OCI-LY1 (cell line): ENCODE data around the gene CDH26.
A peak's percentile ranks its signal among the peaks of the same experiment; 100 is the strongest.

Source experiments
- H2AFZ ChIP-seq: fragments of 200-600 bp; sonication (generic), shearing (Covaris generic); 2 replicates; pipeline ENCODE4 v1.6.0; 2014; ENCODE audit warnings: antibody characterized with exemption, mild to moderate bottlenecking, low read length
- H3F3A ChIP-seq: fragments of 200-600 bp; sonication (generic), shearing (Covaris generic); 2 replicates; pipeline ENCODE4 v1.6.0; 2014; ENCODE audit warnings: mild to moderate bottlenecking, antibody characterized with exemption, low read length, moderate library complexity; ENCODE audit not compliant: insufficient read depth
- H3K27ac ChIP-seq: fragments of 200-600 bp; sonication (generic); 2 replicates; pipeline ENCODE4 v1.5.1; 2014; ENCODE audit warnings: low read length, mixed run types, mild to moderate bottlenecking, low read depth; ENCODE audit not compliant: poor library complexity, severe bottlenecking
- H3K27me3 ChIP-seq: fragments of 200-600 bp; sonication (generic); 2 replicates; pipeline ENCODE4 v1.6.0; 2014; ENCODE audit warnings: antibody characterized with exemption, mild to moderate bottlenecking, low read length, moderate library complexity; ENCODE audit not compliant: insufficient read depth
- H3K36me3 ChIP-seq: fragments of 200-600 bp; sonication (generic); 2 replicates; pipeline ENCODE4 v1.6.1; 2014; ENCODE audit warnings: mild to moderate bottlenecking, antibody characterized with exemption, low read length, moderate library complexity, mixed read lengths; ENCODE audit not compliant: insufficient read depth
- H3K4me1 ChIP-seq: fragments of 200-600 bp; sonication (generic); 2 replicates; pipeline ENCODE4 v1.5.1; 2014; ENCODE audit warnings: mild to moderate bottlenecking, low read length, moderate library complexity; ENCODE audit not compliant: insufficient read depth, severe bottlenecking
- H3K4me2 ChIP-seq: fragments of 200-600 bp; sonication (generic), shearing (Covaris generic); 2 replicates; pipeline ENCODE4 v1.6.1; 2014; ENCODE audit warnings: low read length
- H3K4me3 ChIP-seq: fragments of 200-600 bp; sonication (generic); 2 replicates; pipeline ENCODE4 v1.5.1; 2014; ENCODE audit warnings: low read length, low read depth, mild to moderate bottlenecking, mixed read lengths; ENCODE audit not compliant: poor library complexity, severe bottlenecking
- H3K79me2 ChIP-seq: fragments of 200-600 bp; shearing (Covaris generic); 2 replicates; pipeline ENCODE4 v1.6.1; 2016; ENCODE audit warnings: mixed run types, low read length, mixed read lengths; ENCODE audit not compliant: insufficient read depth
- H3K9ac ChIP-seq: fragments of 200-600 bp; sonication (generic), shearing (Covaris generic); 2 replicates; pipeline ENCODE4 v1.6.1; 2014; ENCODE audit warnings: mild to moderate bottlenecking, low read length, mixed read lengths
- H3K9me2 ChIP-seq: fragments of 200-600 bp; sonication (generic), shearing (Covaris generic); 2 replicates; pipeline ENCODE4 v1.6.1; 2014; ENCODE audit warnings: low read depth, mild to moderate bottlenecking, low read length, mixed read lengths
- H3K9me3 ChIP-seq: fragments of 200-600 bp; shearing (Covaris generic); 2 replicates; pipeline ENCODE4 v1.6.1; 2014; ENCODE audit warnings: low read length, mixed read lengths
- H4K20me1 ChIP-seq: fragments of 200-600 bp; sonication (generic), shearing (Covaris generic); 2 replicates; pipeline ENCODE4 v1.6.0; 2016; ENCODE audit warnings: mild to moderate bottlenecking, low read length; ENCODE audit not compliant: insufficient read depth
- EZH2 ChIP-seq: fragments of 200-600 bp; sonication (generic), shearing (Covaris generic); IDR thresholded peaks from 2 replicates; pipeline ENCODE4 v1.8.0; 2017; ENCODE audit warnings: borderline replicate concordance, mixed run types, mild to moderate bottlenecking, antibody characterized with exemption, low read length, moderate library complexity, mixed read lengths
- TF ChIP-seq, protein P1 (sequence below): fragments of 200-600 bp; sonication (generic), shearing (Covaris generic); IDR thresholded peaks from 2 replicates; pipeline ENCODE4 v1.5.1; 2017; ENCODE audit warnings: mild to moderate bottlenecking, antibody characterized with exemption, low read length, moderate library complexity, mixed read lengths

Gene CDH26

DNA sequence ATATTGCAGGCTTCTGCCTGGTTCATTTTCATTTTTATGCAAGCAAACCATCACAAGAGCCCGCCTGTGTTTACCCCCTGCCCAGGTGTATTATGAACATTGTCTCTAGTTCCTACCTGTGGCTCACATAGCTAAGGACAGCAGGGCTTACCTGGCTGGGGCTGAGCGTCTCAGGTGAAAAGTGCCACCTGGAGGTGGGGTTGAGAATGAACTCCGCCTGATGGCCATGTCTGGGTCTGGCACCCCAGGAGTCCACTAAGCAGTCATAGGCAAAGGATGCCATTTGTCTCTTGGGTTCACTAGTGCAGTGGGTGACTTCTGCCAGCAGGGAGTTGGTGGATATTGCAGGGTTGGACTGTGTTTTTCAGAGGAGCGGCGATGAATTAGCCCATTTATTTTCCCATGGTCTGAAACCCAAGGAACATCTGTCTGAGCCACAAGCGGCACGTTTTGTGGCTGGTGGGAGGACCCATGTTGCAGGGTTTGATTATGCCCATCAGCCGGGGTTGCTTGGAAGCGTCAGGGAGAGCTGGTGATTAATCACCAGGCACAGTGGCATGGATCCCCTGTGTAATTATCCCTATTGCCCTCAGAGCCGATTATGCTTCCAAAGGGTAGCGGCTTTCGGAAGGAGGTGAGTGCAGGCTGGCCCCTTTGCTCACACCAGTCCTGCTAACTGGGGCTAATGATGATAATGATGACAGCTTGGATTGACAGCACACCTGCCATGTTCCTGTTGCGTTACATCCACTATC, 92.1 kb downstream of the CDH26 start:
- no peaks in the 10 kb centered on the region for H4K20me1 ChIP-seq
- no peaks in the 10 kb centered on the region for H3K79me2 ChIP-seq
- no peaks in the 10 kb centered on the region for H3K27me3 ChIP-seq
- no peaks in the 10 kb centered on the region for H3K36me3 ChIP-seq
- H3F3A ChIP-seq: no peaks in the 10 kb centered on the region
- no peak overlapping the region for H3K27ac ChIP-seq
- H3K4me2 ChIP-seq: no peak overlapping the region
- TF ChIP-seq EZH2: no peak
- TF ChIP-seq, protein P1, sequence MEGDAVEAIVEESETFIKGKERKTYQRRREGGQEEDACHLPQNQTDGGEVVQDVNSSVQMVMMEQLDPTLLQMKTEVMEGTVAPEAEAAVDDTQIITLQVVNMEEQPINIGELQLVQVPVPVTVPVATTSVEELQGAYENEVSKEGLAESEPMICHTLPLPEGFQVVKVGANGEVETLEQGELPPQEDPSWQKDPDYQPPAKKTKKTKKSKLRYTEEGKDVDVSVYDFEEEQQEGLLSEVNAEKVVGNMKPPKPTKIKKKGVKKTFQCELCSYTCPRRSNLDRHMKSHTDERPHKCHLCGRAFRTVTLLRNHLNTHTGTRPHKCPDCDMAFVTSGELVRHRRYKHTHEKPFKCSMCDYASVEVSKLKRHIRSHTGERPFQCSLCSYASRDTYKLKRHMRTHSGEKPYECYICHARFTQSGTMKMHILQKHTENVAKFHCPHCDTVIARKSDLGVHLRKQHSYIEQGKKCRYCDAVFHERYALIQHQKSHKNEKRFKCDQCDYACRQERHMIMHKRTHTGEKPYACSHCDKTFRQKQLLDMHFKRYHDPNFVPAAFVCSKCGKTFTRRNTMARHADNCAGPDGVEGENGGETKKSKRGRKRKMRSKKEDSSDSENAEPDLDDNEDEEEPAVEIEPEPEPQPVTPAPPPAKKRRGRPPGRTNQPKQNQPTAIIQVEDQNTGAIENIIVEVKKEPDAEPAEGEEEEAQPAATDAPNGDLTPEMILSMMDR: peak; percentile 43; the same call in 1 of the 2 replicates
- no peak overlapping the region for H2AFZ ChIP-seq
- H3K4me1 ChIP-seq: no peaks in the 10 kb centered on the region
- H3K9me2 ChIP-seq: no peaks in the 10 kb centered on the region
- no peak overlapping the region for H3K9ac ChIP-seq
- no peaks in the 10 kb centered on the region for H3K9me3 ChIP-seq
- H3K4me3 ChIP-seq: no peak overlapping the region

DNA sequence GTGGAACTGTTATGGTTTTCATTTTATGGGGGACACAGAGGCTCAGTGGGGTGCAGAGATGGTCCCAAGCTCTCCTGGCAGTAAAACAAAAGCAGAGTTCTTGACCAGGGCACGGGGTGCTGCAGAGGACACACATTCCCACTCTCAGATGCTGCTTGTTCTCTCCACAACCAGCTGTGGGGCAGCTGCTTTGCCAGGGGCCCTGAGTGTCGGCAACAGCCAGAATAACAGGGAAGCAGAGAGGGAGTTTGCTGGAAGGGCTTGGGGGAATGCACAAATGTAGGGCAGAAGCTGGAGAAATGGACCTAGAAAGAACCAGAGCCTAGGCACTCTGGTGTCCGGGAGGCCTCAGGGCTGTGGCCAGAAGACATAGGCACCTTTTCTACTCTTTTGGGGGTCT, 93.7 kb downstream of the CDH26 start:
- no peak overlapping the region for H2AFZ ChIP-seq
- H3K27me3 ChIP-seq: no peaks in the 10 kb centered on the region
- H3F3A ChIP-seq: no peaks in the 10 kb centered on the region
- H3K4me1 ChIP-seq: no peaks in the 10 kb centered on the region
- no peak overlapping the region for H3K9ac ChIP-seq
- no peaks in the 10 kb centered on the region for H4K20me1 ChIP-seq
- no peaks in the 10 kb centered on the region for H3K79me2 ChIP-seq
- H3K4me2 ChIP-seq: no peak overlapping the region
- TF ChIP-seq, protein P1: no peak
- TF ChIP-seq EZH2: no peak
- no peak overlapping the region for H3K4me3 ChIP-seq
- no peaks in the 10 kb centered on the region for H3K36me3 ChIP-seq
- H3K27ac ChIP-seq: no peak overlapping the region
- H3K9me3 ChIP-seq: no peaks in the 10 kb centered on the region
- no peaks in the 10 kb centered on the region for H3K9me2 ChIP-seq

DNA sequence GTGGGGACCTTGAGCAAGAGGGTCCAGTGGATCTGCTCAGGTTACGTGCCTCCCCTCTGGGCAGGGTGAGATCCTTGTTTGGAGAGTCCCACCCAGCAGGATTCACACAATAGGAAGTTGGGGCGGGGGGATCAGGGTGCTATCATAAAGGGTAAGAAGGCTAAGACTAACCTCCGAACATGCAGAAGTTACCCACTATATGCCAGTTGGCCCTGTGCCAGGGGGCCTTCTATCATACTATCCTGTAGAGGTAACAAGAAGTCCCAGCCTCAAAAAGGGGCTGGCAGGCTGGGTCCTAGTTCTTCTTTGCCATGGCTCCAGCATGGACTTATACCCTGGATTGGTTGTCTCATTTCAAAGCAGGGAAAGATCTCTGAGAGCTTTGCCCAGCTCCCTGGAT, 94.1 kb downstream of the CDH26 start:
- no peaks in the 10 kb centered on the region for H3K79me2 ChIP-seq
- no peaks in the 10 kb centered on the region for H3K9me3 ChIP-seq
- no peaks in the 10 kb centered on the region for H3K9me2 ChIP-seq
- no peaks in the 10 kb centered on the region for H4K20me1 ChIP-seq
- no peak overlapping the region for H3K4me3 ChIP-seq
- H3K36me3 ChIP-seq: no peaks in the 10 kb centered on the region
- H3K27ac ChIP-seq: no peak overlapping the region
- H3F3A ChIP-seq: no peaks in the 10 kb centered on the region
- H3K4me2 ChIP-seq: no peak overlapping the region
- H2AFZ ChIP-seq: no peak overlapping the region
- TF ChIP-seq, protein P1: no peak
- no peak for TF ChIP-seq EZH2
- no peaks in the 10 kb centered on the region for H3K4me1 ChIP-seq
- no peaks in the 10 kb centered on the region for H3K27me3 ChIP-seq
- H3K9ac ChIP-seq: no peak overlapping the region
